Measurements from ENCODE around the gene PSMD12.

DNA sequence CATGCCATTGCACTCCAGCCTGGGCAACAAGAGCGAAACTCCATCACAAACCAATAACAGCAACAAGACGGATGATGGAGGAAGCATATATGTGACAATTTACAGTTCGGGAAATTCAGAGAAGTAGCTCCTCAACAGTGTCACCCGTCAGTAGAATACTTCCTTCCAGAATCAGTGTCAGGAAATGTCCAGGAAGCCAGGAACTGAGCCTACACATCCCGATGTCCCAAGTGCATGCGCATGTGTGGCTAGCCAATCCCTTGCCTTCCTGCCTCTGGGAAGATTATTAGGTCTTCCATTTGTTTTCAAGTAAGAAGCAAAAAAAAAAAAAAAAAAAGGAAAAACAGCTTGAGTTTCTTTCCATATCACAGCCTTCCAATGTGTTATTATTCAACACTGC, 9.3 kb upstream of the PSMD12 start:
- TF ChIP-seq CTCF (IDR thresholded peaks at IDR 0.05; ENCODE audit: insufficient read depth, low read length, poor library complexity, severe bottlenecking) (no peak), EZH2phosphoT487 (conservative IDR thresholded peaks at IDR 0.05; ENCODE audit: low read length) (no peak)
